Uterus (tissue), 4 donors: ENCODE results near the gene TSPO. TPM values are rescaled to one million over a fixed set of nuclear protein-coding genes. Genes with fewer than 3 reads are reported as not detected.

Source experiments
- DNase-seq, 2 donors: peaks; one replicate each; pipeline ENCODE4 v3.0.0-alpha.2; 2019 to 2020
- H3K27ac ChIP-seq, 2 donors: fragments of 200-600 bp; sonication (generic); 1 replicate in 1 of 2; 2 replicates in 1 of 2; pipeline ENCODE4 v1.5.1; 2016 to 2018
- H3K27me3 ChIP-seq, 2 donors: fragments of 200-600 bp; sonication (generic); one replicate each; pipeline ENCODE4 v1.5.1; 2018 to 2019; ENCODE audit warnings: control low read depth in 1 of 2
- H3K36me3 ChIP-seq, 2 donors: fragments of 200-600 bp; sonication (generic); one replicate each; pipeline ENCODE4 v1.5.1; 2019; ENCODE audit warnings: control low read depth in 1 of 2
- H3K4me1 ChIP-seq, 2 donors: fragments of 200-600 bp; sonication (generic); one replicate each; pipeline ENCODE4 v1.5.1; 2018 to 2019; ENCODE audit warnings: control low read depth in 1 of 2
- H3K4me3 ChIP-seq, 2 donors: fragments of 200-600 bp; sonication (generic); 1 replicate in 1 of 2; 2 replicates in 1 of 2; pipeline ENCODE4 v1.5.1; 2018 to 2019; ENCODE audit warnings: mild to moderate bottlenecking in 1 of 2
- H3K9me3 ChIP-seq, 2 donors: fragments of 200-600 bp; sonication (generic); one replicate each; pipeline ENCODE4 v1.5.1; 2019; ENCODE audit warnings: control low read depth in 1 of 2
- POLR2A ChIP-seq, 2 donors: fragments of 450-650 bp; IDR thresholded peaks; one replicate each; pipeline ENCODE4 v1.6.1; 2016; ENCODE audit warnings: antibody characterized with exemption in 2 of 2, mild to moderate bottlenecking in 1 of 2, moderate library complexity in 1 of 2
- intact Hi-C: fragments of 100-400 bp; cut with DNase I; formaldehyde crosslinking; loops from one replicate; pipeline ENCODE4 v1.15.1; 2023; ENCODE audit warnings: low total_unique reads
- total RNA-seq, 4 donors: library from RNA; depleted of rRNA in 3 of 4; stranded (reverse); fragments of >200 nt in 3 of 4; gene quantifications; one replicate each; pipeline versions ENCODE4 v1.1.0 to v1.2.4, GENCODE V29; 2014 to 2023
- TF ChIP-seq, protein P1 (sequence below), 4 experiments: fragments of 200-600 bp in 2 of 4; fragments of 450-650 bp in 2 of 4; sonication (generic) in 2 of 4; IDR thresholded peaks; one replicate each; pipeline ENCODE4 v1.5.1; 2016 to 2019; ENCODE audit warnings: antibody characterized with exemption in 4 of 4, mild to moderate bottlenecking in 2 of 4, moderate library complexity in 1 of 4
- donor health status: DM: yes; HTN: yes; CAD: no.

TSPO gene
- total RNA-seq, 4 donors from 2014 or later = 73.7 to 267 (median 148) TPM

DNA sequence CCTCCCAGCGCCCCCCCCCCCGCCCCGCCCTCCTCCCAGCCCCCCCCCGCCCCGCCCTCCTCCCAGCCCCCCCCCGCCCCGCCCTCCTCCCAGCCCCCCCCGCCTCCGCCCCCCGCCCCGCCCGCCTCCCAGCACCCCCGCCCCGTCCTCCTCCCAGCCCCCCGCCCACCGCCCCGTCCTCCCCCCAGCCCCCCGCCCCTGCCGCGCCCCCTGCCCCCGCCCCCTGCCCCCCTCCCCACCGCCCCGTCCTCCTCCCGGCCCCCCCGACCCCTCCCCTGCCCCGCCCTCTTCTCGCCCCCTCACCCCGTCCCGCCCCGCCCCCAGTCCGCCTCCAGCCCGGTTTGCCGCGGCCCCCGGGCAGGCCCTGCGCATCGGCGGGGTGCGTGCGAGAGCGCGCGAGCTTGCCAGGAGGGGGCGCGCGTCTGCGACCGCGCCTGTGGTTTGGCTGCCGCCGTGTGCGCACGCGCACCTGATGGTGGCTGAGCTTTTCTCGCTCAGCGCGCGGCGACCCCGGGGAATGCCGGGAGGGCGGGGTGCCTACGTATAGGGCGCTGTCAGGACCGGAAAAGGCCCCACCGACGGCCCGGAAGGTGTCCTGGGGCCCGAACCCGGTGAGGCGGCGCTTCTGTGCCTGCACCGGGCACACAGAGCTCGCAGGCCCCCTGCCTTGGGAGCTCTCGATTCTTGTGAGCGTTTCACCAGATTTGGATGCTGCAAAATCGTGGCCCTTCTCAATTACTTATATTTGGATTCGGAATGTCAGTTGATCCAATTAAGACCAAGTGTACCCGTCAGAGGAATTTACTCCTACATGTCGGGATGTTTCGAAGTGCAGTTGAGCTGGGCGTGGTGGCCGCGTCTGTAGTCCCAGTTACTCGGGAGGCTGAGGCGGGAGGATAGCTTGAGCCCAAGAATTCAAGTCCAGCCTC lies 36.1 kb downstream of the TSPO start:
- TF ChIP-seq, protein P1, sequence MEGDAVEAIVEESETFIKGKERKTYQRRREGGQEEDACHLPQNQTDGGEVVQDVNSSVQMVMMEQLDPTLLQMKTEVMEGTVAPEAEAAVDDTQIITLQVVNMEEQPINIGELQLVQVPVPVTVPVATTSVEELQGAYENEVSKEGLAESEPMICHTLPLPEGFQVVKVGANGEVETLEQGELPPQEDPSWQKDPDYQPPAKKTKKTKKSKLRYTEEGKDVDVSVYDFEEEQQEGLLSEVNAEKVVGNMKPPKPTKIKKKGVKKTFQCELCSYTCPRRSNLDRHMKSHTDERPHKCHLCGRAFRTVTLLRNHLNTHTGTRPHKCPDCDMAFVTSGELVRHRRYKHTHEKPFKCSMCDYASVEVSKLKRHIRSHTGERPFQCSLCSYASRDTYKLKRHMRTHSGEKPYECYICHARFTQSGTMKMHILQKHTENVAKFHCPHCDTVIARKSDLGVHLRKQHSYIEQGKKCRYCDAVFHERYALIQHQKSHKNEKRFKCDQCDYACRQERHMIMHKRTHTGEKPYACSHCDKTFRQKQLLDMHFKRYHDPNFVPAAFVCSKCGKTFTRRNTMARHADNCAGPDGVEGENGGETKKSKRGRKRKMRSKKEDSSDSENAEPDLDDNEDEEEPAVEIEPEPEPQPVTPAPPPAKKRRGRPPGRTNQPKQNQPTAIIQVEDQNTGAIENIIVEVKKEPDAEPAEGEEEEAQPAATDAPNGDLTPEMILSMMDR (IDR thresholded peaks at IDR 0.05) = peak; percentile 63 to 95 (median 85)
- TF ChIP-seq POLR2A (IDR thresholded peaks at IDR 0.05) = peak; percentile 36 to 54
- DNase-seq = peak; percentile 94 to 96
- intact Hi-C loops = no loop called here
- Histone ChIP-seq H3K27ac (peak overlapping the region; percentile 66 to 79), H3K4me3 (peak overlapping the region; percentile 30 to 38), H3K27me3 (no peaks in the 10 kb centered on the region), H3K4me1 (peaks cover 4 to 9% of the 10 kb centered on the region in 2 donors), H3K9me3 (no peaks in the 10 kb centered on the region), H3K36me3 (no peaks in the 10 kb centered on the region)

DNA sequence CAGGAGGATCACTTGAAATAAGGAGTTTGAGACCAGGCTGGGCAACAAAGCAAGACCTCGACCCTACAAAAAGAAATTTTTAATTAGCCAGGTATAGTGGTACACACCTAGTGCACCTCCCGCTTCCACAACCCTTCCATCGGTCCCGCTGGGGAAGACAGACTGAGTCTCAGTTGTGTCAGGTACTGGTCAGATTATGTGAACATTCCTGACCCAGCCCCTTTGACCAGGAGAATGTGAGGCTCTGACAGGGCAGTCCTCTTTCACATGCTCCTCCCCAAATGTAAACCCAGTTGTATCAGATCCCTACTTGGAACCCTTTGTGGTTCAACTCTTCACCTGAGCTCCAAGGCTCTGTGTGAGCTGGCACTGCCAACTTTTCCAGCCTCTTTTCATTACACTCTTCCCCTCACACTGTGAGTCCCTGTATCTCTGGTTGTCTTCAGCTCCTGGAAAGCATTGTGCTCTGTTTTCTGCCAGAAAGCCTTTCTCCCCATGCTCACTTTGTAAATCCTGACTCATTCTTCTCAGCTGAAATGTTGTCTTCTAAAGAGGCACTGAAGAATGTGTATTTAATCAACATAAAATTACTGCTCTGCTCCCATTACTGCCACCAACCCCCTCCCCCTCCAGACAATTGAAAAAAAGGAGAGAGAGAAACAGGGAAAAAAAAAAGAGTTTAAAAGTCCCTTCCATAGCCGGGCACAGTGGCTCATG lies 37.6 kb downstream of the TSPO start:
- intact Hi-C loops = no loop called here
- DNase-seq = no peak
- H3K27me3 ChIP-seq = no peaks in the 10 kb centered on the region
- no peaks in the 10 kb centered on the region for H3K36me3 ChIP-seq
- TF ChIP-seq POLR2A (IDR thresholded peaks at IDR 0.05) = no peak
- TF ChIP-seq, protein P1 (IDR thresholded peaks at IDR 0.05) = no peak
- H3K4me3 ChIP-seq = no peak overlapping the region
- peaks cover 4 to 9% of the 10 kb centered on the region in 2 donors for H3K4me1 ChIP-seq
- no peak overlapping the region for H3K27ac ChIP-seq
- no peaks in the 10 kb centered on the region for H3K9me3 ChIP-seq

DNA sequence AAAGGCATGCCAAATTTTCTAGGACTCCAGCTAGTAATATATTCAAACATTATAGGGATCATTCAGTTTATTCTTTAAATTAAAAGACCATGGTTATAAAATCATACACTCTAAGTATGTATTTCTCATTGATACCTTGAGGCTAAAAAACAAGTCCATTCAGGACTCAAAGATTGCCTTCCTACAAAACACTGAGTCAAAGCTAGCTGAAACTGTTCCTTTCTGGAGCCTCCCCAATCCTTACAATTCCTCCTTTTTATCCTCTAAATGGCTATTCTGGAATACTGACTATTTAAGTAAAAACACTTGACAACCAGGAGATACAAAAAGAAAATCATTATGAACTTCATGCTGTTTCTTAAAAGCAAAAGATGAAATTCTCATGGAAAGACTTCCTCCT lies 40.5 kb downstream of the TSPO start:
- intact Hi-C loops = no loop called here
- no peaks in the 10 kb centered on the region for H3K27me3 ChIP-seq
- no peak overlapping the region for H3K27ac ChIP-seq
- H3K36me3 ChIP-seq = no peaks in the 10 kb centered on the region
- TF ChIP-seq, protein P1 (IDR thresholded peaks at IDR 0.05) = no peak
- no peak for TF ChIP-seq POLR2A (IDR thresholded peaks at IDR 0.05)
- no peak overlapping the region for H3K4me3 ChIP-seq
- no peaks in the 10 kb centered on the region for H3K9me3 ChIP-seq
- DNase-seq = no peak
- H3K4me1 ChIP-seq = peaks cover 0 to 4% of the 10 kb centered on the region in 2 donors

DNA sequence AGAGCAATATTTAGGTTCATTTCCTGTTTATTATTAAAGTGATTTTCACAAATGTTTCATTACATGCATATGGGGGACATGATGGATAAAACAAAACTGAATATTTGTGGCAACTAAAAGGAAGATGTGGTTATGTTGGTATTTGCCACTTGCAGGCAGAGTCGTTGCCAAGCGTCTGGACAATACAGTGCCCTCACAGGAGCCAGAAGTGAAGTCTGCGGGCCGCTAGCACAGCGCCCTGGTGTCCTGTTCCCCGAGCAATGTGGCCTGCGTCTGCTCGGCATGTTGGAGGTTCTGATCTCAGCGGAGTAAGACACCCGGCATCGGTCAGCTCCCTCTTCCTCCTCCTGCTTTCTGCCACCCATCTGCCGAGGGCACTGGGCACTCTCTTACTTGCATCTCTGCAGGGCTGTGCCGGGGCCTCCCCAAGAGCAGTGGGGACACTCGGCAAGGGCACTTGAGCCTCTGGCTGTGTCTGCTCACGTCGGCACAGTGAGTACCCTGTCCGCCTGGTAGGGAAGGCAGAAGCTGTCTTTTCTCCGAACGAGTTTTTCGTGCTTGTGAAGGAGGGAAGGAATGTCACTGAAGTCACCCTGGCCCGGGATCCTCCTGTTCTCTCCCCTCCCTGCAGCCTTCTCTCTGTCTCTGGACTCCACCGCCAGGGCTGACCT lies 46.0 kb downstream of the TSPO start:
- no peak overlapping the region for H3K4me3 ChIP-seq
- no peaks in the 10 kb centered on the region for H3K36me3 ChIP-seq
- intact Hi-C loops = no loop called here
- TF ChIP-seq POLR2A (IDR thresholded peaks at IDR 0.05) = no peak
- TF ChIP-seq, protein P1 (IDR thresholded peaks at IDR 0.05) = no peak
- no peak for DNase-seq
- H3K9me3 ChIP-seq = no peaks in the 10 kb centered on the region
- H3K27me3 ChIP-seq = no peaks in the 10 kb centered on the region
- no peak overlapping the region for H3K27ac ChIP-seq
- H3K4me1 ChIP-seq = no peaks in the 10 kb centered on the region
